Measurements from ENCODE around the gene PRKCA. TPM values are rescaled to one million over a fixed set of nuclear protein-coding genes. Genes with fewer than 3 reads are reported as not detected.

Gene PRKCA
- total RNA-seq, 1 donor from 2014 or later = 15.5 TPM

DNA sequence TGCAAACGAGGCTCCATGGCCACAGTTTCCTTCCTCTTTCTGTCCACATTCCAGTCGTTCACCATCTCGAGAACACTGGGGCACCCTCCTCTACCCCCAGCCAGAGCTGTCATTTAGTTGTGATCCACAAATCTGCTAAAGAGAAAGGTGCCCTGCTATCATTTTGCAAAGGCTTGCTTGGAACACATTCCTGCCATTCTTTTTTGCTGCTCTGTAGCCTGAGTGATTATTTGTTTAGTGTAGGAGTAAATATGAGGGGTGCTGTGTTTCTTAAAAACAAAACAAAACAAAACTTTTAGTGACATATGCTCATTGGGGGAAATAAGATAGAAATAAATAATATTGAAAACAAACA lies 166.7 kb downstream of the PRKCA start:
- no peak for TF ChIP-seq CTCF (IDR thresholded peaks at IDR 0.05)
- no peak for TF ChIP-seq POLR2AphosphoS5 (IDR thresholded peaks at IDR 0.05; ENCODE audit: insufficient read depth in 1 of 2, low read depth in 1 of 2)
- no peak for TF ChIP-seq POLR2A (IDR thresholded peaks at IDR 0.05)
- DNase-seq (ENCODE audit: extremely low spot score in 2 of 2) = no peak
- intact Hi-C loops (cut with DNase I) = no loop called here
- H3K36me3 ChIP-seq = no peaks in the 10 kb centered on the region
- H3K9me3 ChIP-seq = no peaks in the 10 kb centered on the region
- peaks cover 38% of the 10 kb centered on the region for H3K4me1 ChIP-seq
- H3K4me3 ChIP-seq = no peak overlapping the region
- no peaks in the 10 kb centered on the region for H3K27me3 ChIP-seq
- peak overlapping the region; percentile 70 for H3K27ac ChIP-seq

DNA sequence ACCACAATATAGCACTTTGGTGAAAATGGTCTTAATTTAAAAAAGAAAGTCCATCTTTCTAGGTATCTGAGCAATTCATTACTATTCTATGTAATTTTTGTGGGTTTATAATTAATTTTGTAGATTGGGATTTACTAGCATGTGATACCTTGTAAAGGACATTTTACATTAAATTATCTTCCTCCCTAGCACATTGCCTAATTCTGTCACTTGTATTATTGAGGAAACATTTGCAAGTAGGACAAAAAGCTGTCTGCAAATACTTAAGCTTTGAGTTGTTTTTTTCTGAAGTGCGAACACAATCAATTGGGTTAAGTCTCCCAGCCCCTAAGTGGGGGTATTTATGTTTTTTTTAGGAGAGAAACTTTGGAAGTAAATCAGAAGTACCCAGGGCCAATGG lies 167.0 kb downstream of the PRKCA start:
- DNase-seq (ENCODE audit: extremely low spot score in 2 of 2) = no peak
- Histone ChIP-seq H3K4me1 (peaks cover 38% of the 10 kb centered on the region), H3K27ac (peak overlapping the region; percentile 70), H3K4me3 (no peak overlapping the region), H3K9me3 (no peaks in the 10 kb centered on the region), H3K36me3 (no peaks in the 10 kb centered on the region), H3K27me3 (no peaks in the 10 kb centered on the region)
- TF ChIP-seq CTCF (IDR thresholded peaks at IDR 0.05) (no peak), POLR2A (IDR thresholded peaks at IDR 0.05) (no peak), POLR2AphosphoS5 (IDR thresholded peaks at IDR 0.05; ENCODE audit: insufficient read depth in 1 of 2, low read depth in 1 of 2) (no peak)
- intact Hi-C loops (cut with DNase I) = no loop called here

GRCh38 chr17:66469890-66470289 lies 167.5 kb downstream of the PRKCA start:
- peaks cover 38% of the 10 kb centered on the region for H3K4me1 ChIP-seq
- H3K27me3 ChIP-seq = no peaks in the 10 kb centered on the region
- no peak overlapping the region for H3K4me3 ChIP-seq
- no peaks in the 10 kb centered on the region for H3K36me3 ChIP-seq
- DNase-seq (ENCODE audit: extremely low spot score in 2 of 2) = no peak
- peak overlapping the region; percentile 70 for H3K27ac ChIP-seq
- intact Hi-C loops (cut with DNase I) = no loop called here
- TF ChIP-seq POLR2AphosphoS5 (IDR thresholded peaks at IDR 0.05; ENCODE audit: insufficient read depth in 1 of 2, low read depth in 1 of 2) (no peak), CTCF (IDR thresholded peaks at IDR 0.05) (no peak), POLR2A (IDR thresholded peaks at IDR 0.05) (no peak)
- H3K9me3 ChIP-seq = no peaks in the 10 kb centered on the region

DNA sequence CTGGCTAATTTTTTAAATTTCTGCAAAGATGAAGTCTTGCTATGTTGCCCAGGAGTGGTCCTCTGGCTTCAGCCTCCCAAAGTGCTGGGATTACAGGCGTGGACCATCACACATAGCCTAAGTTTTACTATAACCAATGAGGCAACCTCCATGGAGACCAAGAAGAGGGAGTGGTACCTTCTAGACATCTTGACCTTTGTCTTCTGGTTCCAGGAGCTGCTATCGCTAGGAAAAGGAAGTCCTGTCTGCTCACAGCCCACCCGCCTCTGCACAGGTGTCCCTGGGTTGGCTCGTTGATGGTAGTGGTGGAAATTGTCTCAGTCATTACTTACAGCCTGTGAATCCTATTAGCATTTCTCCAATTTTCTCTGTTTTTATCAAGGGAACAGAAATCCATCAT lies 169.7 kb downstream of the PRKCA start:
- no peaks in the 10 kb centered on the region for H3K36me3 ChIP-seq
- H3K4me3 ChIP-seq = no peak overlapping the region
- no peak for TF ChIP-seq POLR2A (IDR thresholded peaks at IDR 0.05)
- no peak for TF ChIP-seq POLR2AphosphoS5 (IDR thresholded peaks at IDR 0.05; ENCODE audit: insufficient read depth in 1 of 2, low read depth in 1 of 2)
- no peak for TF ChIP-seq CTCF (IDR thresholded peaks at IDR 0.05)
- intact Hi-C loops (cut with DNase I) = no loop called here
- H3K4me1 ChIP-seq = peaks cover 24% of the 10 kb centered on the region
- no peaks in the 10 kb centered on the region for H3K9me3 ChIP-seq
- no peaks in the 10 kb centered on the region for H3K27me3 ChIP-seq
- H3K27ac ChIP-seq = no peak overlapping the region
- DNase-seq (ENCODE audit: extremely low spot score in 2 of 2) = no peak

- Histone ChIP-seq H3K27me3 (no peaks in the 10 kb centered on the region), H3K9me3 (no peaks in the 10 kb centered on the region), H3K27ac (no peak overlapping the region), H3K36me3 (no peaks in the 10 kb centered on the region), H3K4me3 (no peak overlapping the region), H3K4me1 (peaks cover 3% of the 10 kb centered on the region)
- DNase-seq (ENCODE audit: extremely low spot score in 2 of 2) = no peak
- TF ChIP-seq POLR2A (IDR thresholded peaks at IDR 0.05) = no peak
- no peak for TF ChIP-seq POLR2AphosphoS5 (IDR thresholded peaks at IDR 0.05; ENCODE audit: insufficient read depth in 1 of 2, low read depth in 1 of 2)
- no peak for TF ChIP-seq CTCF (IDR thresholded peaks at IDR 0.05)
- intact Hi-C loops (cut with DNase I) = no loop called here
Observed at GRCh38 chr17:66474258-66474657, 171.8 kb downstream of the PRKCA start.

All from vagina (tissue), 2 donors.